Stomach (tissue), 9 donors: ENCODE data around the gene ADCY4. TPM values are rescaled to one million over a fixed set of nuclear protein-coding genes. Genes with fewer than 3 reads are reported as not detected.
"Not testable (repeated sequence)": the region's sequence is repeated elsewhere in the genome, so short reads cannot be mapped to it uniquely, and the experiment has no call there.

Source experiments
- DNase-seq, 2 donors: peaks; one replicate each; pipeline versions ENCODE4 v3.0.0 to v3.0.0-alpha.2; 2013 to 2019
- H3K27ac ChIP-seq, 5 donors: fragments of 200-600 bp in 4 of 5; sonication (generic) in 4 of 5; one replicate each; pipeline ENCODE4 v1.5.1; 2013 to 2019; ENCODE audit warnings: mild to moderate bottlenecking in 1 of 5, moderate library complexity in 1 of 5
- H3K27me3 ChIP-seq, 3 donors: fragments of 200-600 bp; sonication (generic); one replicate each; pipeline ENCODE4 v1.5.1; 2017 to 2019; ENCODE audit warnings: mixed run types in 1 of 3
- H3K36me3 ChIP-seq, 4 donors: fragments of 200-600 bp; sonication (generic); 1 replicate in 3 of 4; 2 replicates in 1 of 4; pipeline ENCODE4 v1.5.1; 2016 to 2019
- H3K4me1 ChIP-seq, 4 donors: fragments of 200-600 bp; sonication (generic); one replicate each; pipeline ENCODE4 v1.5.1; 2016 to 2019
- H3K4me3 ChIP-seq, 4 donors: fragments of 200-600 bp; sonication (generic) in 3 of 4; one replicate each; pipeline ENCODE4 v1.5.1; 2016 to 2019; ENCODE audit warnings: mild to moderate bottlenecking in 1 of 4
- H3K9me3 ChIP-seq, 4 donors: fragments of 200-600 bp; sonication (generic); one replicate each; pipeline ENCODE4 v1.5.1; 2016 to 2019
- EP300 ChIP-seq: sonication (generic); formaldehyde crosslinking; IDR thresholded peaks from one replicate; pipeline ENCODE4 v1.6.1; 2017; ENCODE audit warnings: antibody characterized with exemption
- POLR2A ChIP-seq, 4 donors: fragments of 450-650 bp; IDR thresholded peaks; one replicate each; pipeline ENCODE4 v1.6.1; 2016; ENCODE audit warnings: antibody characterized with exemption in 4 of 4, control low read depth in 2 of 4, mild to moderate bottlenecking in 1 of 4, moderate library complexity in 1 of 4
- POLR2AphosphoS5 ChIP-seq, 3 donors: sonication (generic); formaldehyde crosslinking; IDR thresholded peaks; one replicate each; pipeline ENCODE4 v1.6.1; 2016; ENCODE audit warnings: antibody characterized with exemption in 3 of 3
- WGBS, 5 donors: extraction: QIAGEN DNeasy Blood & Tissue Kit in 3 of 5; methylation state at CpG; one replicate each; pipeline versions ENCODE4 v1.1.5 to v1.1.7; 2013 to 2018; 5-methylcytosine and 5-hydroxymethylcytosine counted together
- intact Hi-C: fragments of 100-400 bp; cut with DNase I; formaldehyde crosslinking; loops from one replicate; pipeline ENCODE4 v1.15.1; 2023; ENCODE audit warnings: low total_unique reads
- polyA plus RNA-seq, 3 donors: library from polyadenylated mRNA; stranded (reverse); fragments of 200-250 nt; gene quantifications; one replicate each; pipeline ENCODE4 v1.2.3, GENCODE V29; 2013
- total RNA-seq, 5 donors: library from RNA; depleted of rRNA; stranded (reverse); fragments of >200 nt; gene quantifications; one replicate each; pipeline versions ENCODE4 v1.1.0 to v1.2.3, GENCODE V29; 2014 to 2016
- TF ChIP-seq, protein P1 (sequence below), 7 experiments: fragments of 450-650 bp in 4 of 7; fragments of 200-600 bp in 3 of 7; sonication (generic) in 3 of 7; IDR thresholded peaks; one replicate each; pipeline ENCODE4 v1.5.1; 2016 to 2019; ENCODE audit warnings: antibody characterized with exemption in 7 of 7, control low read depth in 2 of 7, mild to moderate bottlenecking in 1 of 7
- donor health status: healthy with polysubstance abuse.
- donor health status: Bipolar disorder and iron deficiency.
- donor health status: healthy.

ADCY4 gene
- total and polyA plus RNA-seq, 8 donors = 15.2 to 118 (median 25.8) TPM

DNA sequence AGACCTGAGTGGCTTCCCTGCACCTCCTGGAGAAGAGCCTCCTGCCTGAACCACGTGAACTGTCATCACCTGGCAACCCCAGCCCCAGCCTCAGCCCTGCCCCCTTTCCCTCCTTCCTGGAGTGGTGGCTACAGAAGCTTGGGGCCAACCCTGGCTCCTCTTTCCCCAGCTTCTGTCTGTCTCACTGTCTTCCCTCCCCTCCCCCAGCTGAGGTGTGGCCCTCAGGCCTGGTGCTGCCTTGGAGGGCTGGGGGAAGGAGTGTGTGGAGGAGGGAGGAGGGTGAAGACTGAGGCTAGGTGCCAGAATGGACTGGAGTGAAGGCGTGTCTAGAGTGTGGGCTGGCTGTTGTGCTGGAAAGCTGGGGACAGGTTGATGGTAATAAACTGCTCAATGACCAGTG lies 42.8 kb upstream of the ADCY4 start:
- H3K4me1 ChIP-seq = no peaks in the 10 kb centered on the region
- H3K27ac ChIP-seq = no peak overlapping the region
- no peaks in the 10 kb centered on the region for H3K9me3 ChIP-seq
- DNase-seq = peak in 1 of 2 donors; percentile 7
- TF ChIP-seq, protein P1, sequence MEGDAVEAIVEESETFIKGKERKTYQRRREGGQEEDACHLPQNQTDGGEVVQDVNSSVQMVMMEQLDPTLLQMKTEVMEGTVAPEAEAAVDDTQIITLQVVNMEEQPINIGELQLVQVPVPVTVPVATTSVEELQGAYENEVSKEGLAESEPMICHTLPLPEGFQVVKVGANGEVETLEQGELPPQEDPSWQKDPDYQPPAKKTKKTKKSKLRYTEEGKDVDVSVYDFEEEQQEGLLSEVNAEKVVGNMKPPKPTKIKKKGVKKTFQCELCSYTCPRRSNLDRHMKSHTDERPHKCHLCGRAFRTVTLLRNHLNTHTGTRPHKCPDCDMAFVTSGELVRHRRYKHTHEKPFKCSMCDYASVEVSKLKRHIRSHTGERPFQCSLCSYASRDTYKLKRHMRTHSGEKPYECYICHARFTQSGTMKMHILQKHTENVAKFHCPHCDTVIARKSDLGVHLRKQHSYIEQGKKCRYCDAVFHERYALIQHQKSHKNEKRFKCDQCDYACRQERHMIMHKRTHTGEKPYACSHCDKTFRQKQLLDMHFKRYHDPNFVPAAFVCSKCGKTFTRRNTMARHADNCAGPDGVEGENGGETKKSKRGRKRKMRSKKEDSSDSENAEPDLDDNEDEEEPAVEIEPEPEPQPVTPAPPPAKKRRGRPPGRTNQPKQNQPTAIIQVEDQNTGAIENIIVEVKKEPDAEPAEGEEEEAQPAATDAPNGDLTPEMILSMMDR (IDR thresholded peaks at IDR 0.05) = no peak
- TF ChIP-seq POLR2A (IDR thresholded peaks at IDR 0.05) (no peak), POLR2AphosphoS5 (IDR thresholded peaks at IDR 0.05) (no peak), EP300 (no peak)
- H3K36me3 ChIP-seq = peaks cover 0 to 50% (median 35%) of the 10 kb centered on the region in 4 donors
- H3K4me3 ChIP-seq = no peak overlapping the region
- no peaks in the 10 kb centered on the region for H3K27me3 ChIP-seq
- WGBS, 5 donors = 42 to 66% (median 61%) methylated on average over 2 of the region's 2 CpGs
- intact Hi-C loops = no loop called here

DNA sequence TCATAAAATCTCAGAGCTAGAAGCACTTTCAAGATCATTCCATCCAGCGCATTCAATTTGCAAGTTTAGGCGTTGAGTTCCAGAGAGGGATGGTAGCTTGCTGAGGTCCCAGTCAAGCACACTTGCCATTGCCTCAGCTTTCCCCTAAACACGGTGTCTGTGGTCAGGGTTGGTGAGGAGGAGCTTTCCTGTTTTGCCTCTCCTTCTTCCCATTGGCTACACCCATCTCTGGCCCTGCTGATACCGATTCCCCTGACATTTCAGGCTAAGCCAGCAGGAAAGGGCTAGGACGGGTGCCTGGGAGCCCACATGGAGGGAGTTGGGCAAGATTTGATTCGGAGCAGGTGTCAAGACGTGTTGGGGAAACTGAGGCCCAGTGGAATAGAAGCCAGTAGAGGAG lies 42.3 kb upstream of the ADCY4 start:
- TF ChIP-seq POLR2AphosphoS5 (IDR thresholded peaks at IDR 0.05) (no peak), EP300 (no peak)
- 81 to 89% (median 86%) methylated on average over 7 of the region's 7 CpGs for WGBS, 5 donors
- no peak overlapping the region for H3K4me3 ChIP-seq
- H3K27ac ChIP-seq = no peak overlapping the region
- intact Hi-C loops = no loop called here
- DNase-seq = no peak
- H3K27me3 ChIP-seq = no peaks in the 10 kb centered on the region
- H3K4me1 ChIP-seq = no peaks in the 10 kb centered on the region
- no peaks in the 10 kb centered on the region for H3K9me3 ChIP-seq
- H3K36me3 ChIP-seq = peaks cover 0 to 56% (median 37%) of the 10 kb centered on the region in 4 donors

GRCh38 chr14:24376448-24377070 lies 41.7 kb upstream of the ADCY4 start:
- TF ChIP-seq EP300 (no peak), POLR2A (IDR thresholded peaks at IDR 0.05) (no peak), POLR2AphosphoS5 (IDR thresholded peaks at IDR 0.05) (no peak)
- TF ChIP-seq, protein P1 (IDR thresholded peaks at IDR 0.05) = no peak
- no peaks in the 10 kb centered on the region for H3K27me3 ChIP-seq
- no peak for DNase-seq
- no peaks in the 10 kb centered on the region for H3K4me1 ChIP-seq
- no peak overlapping the region for H3K27ac ChIP-seq
- H3K9me3 ChIP-seq = no peaks in the 10 kb centered on the region
- H3K36me3 ChIP-seq = peaks cover 0 to 56% (median 37%) of the 10 kb centered on the region in 4 donors
- no peak overlapping the region for H3K4me3 ChIP-seq
- 71 to 79% (median 78%) methylated on average over 16 of the region's 16 CpGs for WGBS, 5 donors
- intact Hi-C loops = no loop called here

GRCh38 chr14:24372701-24373416 lies 38.0 kb upstream of the ADCY4 start:
- no peak overlapping the region for H3K4me3 ChIP-seq
- H3K27me3 ChIP-seq = peaks cover 0 to 22% (median 0%) of the 10 kb centered on the region in 3 donors
- intact Hi-C loops = no loop called here
- H3K36me3 ChIP-seq = peaks cover 0 to 56% (median 37%) of the 10 kb centered on the region in 4 donors
- H3K27ac ChIP-seq = no peak overlapping the region
- WGBS, 5 donors = 83 to 85% (median 83%) methylated on average over 11 to 12 of the region's 12 CpGs
- H3K9me3 ChIP-seq = no peaks in the 10 kb centered on the region
- DNase-seq = peak; percentile 7 to 63
- TF ChIP-seq, protein P1 (IDR thresholded peaks at IDR 0.05) = no peak
- TF ChIP-seq POLR2AphosphoS5 (IDR thresholded peaks at IDR 0.05) (no peak), POLR2A (IDR thresholded peaks at IDR 0.05) (no peak), EP300 (no peak)
- H3K4me1 ChIP-seq = peaks cover 13 to 30% (median 22%) of the 10 kb centered on the region in 4 donors

GRCh38 chr14:24371605-24372004 lies 36.7 kb upstream of the ADCY4 start:
- H3K4me3 ChIP-seq, DNase-seq, H3K9me3 ChIP-seq, H3K27ac ChIP-seq, intact Hi-C loops: not testable (repeated sequence)
- peaks cover 18 to 42% (median 34%) of the 10 kb centered on the region in 4 donors for H3K4me1 ChIP-seq
- H3K36me3 ChIP-seq = peaks cover 0 to 44% (median 31%) of the 10 kb centered on the region in 4 donors
- WGBS, 5 donors = 73 to 92% (median 87%) methylated on average over 3 of the region's 3 CpGs
- H3K27me3 ChIP-seq = peaks cover 0 to 35% (median 0%) of the 10 kb centered on the region in 3 donors
